Measurements from ENCODE around the gene PGAM2.
"Not testable (repeated sequence)": the region's sequence is repeated elsewhere in the genome, so short reads cannot be mapped to it uniquely, and the experiment has no call there.

PGAM2 gene

DNA sequence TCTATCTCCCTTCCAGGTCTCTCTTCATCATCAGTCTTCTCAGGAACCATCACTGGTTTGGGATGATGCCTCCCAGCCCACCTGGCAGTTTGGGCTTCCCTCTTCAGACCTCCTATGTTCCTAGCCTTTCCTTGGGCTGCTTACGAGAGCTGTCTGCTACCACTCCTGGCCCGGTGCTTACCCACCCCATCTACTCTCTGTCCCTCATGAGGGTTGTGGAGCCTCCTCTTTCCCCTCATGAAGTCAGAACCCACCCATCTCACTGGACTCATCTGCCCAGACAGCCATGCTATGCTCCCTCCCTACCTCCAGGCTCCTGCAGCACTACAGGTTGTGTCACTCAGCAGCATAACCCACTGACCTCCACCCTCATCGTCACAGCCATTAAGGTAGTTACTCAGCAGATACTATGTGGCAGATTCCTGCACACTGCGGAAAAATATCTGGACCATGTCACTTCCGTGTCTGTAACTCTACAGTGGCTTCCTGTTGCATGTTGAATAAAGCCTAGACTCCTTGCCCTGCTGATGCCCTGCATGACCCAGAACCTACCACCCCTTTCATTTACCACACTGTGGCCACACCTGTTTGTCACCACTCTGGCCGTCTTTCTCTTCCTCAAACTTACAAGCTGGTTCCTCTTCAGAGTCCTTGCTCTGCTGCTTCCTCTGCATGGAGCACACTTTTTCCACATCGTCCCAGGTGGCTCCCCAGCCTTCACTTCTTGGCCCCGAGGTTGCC is 18.9 kb downstream of the PGAM2 start:
- FAIRE-seq: no peak

DNA sequence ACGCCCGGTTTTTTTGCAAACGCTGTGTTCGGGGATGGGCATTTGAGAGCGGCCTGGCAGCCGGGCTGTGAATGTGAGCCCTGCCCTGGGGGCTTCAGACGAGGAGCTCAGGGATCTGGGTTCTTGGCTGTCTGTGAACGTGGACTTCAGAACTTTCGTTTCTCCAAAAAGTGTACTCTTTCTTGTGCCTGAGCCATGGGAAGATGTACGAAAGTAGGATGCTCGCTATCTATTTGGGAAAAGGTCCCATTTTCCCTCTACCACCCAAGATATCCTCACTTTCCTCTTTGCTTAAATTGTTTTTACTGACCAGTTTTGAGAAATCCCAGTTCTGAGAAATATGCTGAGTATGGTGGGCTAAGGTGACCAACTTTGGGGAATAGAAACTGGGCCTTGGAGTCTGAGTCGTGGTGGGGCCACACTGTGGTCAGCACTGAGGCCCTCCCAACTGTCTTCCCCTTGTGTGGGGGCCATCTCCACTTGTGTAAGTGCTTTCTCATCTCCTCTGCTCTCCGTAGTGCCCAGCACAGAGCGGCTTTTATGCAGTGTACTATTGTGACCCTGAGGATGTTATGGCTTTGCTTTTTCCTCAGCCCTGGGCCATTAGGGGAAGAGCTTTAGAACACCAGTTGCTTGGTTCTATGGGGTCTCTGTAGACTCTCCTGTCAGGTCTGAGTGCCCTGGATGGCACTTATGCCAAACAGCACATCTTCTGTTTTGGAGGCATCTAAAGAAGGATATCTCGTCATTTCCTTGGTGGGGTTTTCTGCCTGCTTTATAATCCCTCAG is 19.9 kb downstream of the PGAM2 start:
- FAIRE-seq: no peak

DNA sequence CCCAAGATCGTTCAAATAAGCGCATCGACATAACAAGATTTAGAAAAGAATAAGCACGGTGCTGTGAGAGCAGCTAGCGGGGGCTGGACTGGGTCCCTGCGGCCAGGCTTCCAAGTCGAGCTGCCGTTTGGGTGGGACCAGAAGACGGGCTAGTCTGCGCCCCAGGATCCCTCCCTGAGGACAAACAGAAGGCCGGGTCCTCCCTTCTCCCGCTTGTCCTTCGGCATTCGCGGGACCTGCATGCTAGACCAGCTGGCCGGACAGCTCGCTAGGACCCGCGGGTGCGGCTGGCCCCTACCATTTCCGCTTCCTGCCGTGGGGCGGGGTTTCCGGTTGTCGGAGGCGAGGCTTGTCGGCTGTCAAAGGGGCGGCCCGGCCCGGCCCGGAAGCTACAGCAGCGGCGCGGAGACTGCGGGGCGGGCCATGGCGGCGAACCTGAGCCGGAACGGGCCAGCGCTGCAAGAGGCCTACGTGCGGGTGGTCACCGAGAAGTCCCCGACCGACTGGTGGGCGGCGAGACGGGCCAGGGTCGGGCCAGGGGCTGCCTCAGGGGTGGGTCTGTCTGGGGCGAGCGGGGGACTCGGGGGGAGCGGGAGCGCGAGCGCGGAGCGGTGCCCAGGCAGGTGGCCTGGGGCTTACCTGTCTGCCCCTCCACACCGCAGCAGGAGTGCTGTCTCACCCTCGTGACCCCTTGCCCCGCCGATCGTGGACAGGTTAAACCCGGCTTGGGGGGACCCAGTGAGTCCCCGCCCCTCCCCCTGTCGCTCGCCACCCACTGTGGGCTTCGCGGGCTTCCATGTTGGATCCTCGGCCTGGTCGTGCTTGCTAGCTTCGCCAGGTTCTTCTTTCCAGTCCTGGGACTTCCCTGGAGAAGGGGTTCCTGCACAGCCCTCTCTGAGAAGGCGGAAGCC is 20.8 kb downstream of the PGAM2 start, which contains the start of gene DBNL:
TSS of gene DBNL (plus strand) at position 388 of the 911 bp plus-strand sequence. CDS start at position 424, 36 bp downstream.
- no peak for FAIRE-seq

DNA sequence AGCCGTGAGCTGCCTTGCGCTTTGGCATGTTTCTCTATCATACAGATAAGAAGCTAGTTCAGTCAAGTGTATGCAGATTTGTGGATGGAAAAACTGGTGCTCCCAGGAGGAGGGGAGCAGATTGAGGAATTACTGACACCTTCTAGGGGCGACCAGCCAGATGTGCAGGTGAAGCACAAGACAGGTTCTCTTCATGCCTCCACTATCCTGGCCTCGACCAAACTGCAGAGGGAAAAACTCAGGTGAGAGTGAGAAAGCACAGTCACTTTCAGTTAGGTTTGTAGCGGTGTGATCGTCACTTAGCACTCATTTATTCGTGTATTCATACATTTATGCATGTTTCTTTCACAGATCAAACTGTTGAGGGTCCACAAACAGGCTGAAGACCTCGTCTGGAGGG is 21.5 kb downstream of the PGAM2 start:
- no peak for FAIRE-seq

DNA sequence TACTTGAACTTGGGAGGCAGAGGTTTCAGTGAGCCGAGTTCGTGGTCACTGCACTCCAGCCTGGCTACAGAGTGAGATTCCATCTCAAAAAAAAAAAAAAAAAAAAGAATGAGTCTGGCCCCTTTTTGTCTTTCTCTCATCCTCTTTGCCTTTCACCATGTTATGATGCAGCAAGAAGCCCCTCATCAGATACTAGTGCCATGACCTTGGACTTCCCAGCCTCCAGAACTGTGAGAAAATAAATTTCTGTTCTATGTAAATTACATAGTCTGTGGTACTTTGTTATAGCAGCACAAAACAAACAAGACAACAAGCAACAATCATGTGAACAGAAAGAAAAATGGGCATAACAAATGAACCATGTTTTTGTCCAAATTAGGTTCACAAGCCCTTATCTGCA is 23.1 kb downstream of the PGAM2 start:
- FAIRE-seq: no peak

DNA sequence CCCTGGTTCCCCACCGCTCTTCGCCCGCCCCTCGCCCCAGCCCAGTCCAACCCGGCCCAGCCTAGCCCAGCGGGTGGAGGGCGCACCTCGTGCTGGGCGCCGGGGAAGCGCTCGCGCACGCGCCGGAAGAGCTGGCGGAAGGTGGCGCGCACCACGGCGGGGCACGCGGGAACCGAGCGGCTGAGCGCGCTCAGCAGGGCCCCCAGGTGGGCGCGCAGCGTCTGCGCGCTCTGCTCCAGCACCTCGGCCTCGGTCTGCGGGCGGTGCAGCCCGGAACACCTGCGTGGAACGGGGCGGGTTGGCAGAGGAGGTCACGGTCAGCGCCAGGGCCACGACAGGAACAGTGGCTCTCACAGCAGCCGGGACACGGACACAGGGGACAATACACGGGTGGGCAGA is 24.9 kb downstream of the PGAM2 start:
- not testable (repeated sequence) for FAIRE-seq

DNA sequence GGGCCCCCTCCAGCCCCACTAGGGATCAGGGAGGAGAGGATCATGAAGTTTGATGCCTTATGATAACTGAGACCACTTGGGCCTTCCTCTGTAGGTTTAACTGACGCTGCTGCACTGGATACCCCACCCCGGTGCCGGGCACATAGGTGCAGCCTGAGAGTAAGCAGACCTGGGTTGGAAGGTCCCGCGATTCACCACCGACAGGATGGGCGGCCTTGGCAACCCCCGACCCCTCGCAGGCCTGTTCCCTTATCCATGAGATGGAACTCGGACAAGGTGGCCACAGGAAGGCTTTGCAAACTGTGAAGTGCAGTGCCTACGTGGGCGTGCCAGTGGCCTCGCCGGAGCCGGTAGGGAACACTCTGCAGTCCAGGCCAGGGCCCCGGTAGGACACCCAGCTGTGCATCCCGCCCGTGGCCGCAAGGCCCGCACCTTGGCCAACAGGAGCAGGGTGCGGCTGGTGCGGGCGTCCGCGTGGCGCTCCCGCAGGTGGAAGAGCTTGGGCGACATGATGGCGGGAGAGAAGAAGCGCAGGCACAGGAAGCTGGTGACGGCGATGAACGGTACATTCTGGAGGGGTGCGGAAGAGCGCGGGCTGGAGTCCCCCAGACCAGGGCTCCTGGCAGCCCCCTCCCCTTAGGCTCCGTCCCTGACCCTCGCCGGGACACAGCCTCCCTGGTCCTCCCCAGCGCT is 25.4 kb downstream of the PGAM2 start:
- FAIRE-seq: not testable (repeated sequence)

DNA sequence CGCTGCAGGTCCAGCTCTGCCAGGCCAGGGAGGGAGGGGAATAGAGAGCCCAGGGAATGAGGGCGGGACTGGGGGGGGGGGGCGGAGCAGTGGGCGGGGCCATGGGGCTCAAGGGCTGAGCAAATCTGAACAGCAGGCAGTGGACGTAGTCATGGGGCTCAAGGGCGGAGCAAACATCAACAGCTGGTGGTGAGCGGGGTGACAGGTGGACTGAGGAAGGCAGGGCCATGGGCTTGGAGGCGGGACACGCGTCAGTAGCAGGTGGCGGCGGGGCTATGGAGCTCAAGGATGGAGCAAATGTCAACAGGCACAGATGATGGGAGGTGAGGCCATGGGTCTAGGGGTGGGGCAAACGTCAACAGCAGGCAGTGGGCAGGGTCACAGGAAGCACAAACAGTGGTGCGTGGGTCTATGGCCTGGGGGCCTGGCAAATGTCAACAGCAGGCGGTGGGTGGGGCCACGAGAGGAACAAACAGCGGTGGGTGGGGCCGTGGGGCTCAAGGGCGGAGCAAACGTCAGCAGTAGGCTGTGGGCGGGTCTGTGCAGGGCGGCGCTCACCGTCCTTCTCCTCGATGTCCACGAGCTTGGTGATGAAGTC is 26.3 kb downstream of the PGAM2 start:
- not testable (repeated sequence) for FAIRE-seq

DNA sequence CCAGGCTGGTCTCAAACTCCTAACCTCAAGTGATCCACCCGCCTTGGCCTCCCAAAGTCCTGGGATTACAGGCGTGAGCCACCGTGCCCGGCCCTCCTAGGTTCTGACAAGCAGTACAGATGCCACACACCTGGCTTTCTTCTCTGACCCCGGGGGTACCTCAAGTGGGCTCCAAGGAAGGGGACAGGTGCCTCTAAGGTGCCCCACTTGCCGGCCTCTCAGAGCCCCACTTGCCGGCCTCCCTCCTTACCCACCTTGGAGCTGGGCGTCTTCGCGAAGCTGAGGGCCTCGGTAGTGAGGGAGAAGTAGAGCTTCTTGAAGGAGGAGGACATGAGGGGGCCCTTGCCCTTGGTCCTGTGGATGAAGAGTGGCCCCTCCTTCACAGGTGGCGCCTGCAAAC is 26.8 kb downstream of the PGAM2 start:
- not testable (repeated sequence) for FAIRE-seq

DNA sequence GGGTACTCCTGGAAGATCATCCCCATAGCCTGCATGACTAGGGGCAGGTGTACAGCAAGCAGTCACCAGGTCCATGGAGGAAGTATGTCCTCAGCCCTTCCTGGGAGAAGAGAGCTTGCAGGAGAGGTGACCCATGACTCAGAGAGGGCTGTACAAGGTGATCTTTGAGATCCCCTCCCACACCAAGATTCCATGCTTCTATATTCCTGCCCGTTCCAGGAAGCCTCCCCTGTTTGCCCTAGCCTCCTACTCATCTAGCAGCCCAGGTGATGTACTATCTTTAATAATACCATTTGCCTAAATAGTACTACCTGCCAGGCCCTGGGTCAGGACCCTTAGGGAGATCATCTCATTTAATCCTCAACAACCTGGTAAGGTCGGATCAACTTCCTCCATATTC is 27.4 kb downstream of the PGAM2 start:
- FAIRE-seq: not testable (repeated sequence)

DNA sequence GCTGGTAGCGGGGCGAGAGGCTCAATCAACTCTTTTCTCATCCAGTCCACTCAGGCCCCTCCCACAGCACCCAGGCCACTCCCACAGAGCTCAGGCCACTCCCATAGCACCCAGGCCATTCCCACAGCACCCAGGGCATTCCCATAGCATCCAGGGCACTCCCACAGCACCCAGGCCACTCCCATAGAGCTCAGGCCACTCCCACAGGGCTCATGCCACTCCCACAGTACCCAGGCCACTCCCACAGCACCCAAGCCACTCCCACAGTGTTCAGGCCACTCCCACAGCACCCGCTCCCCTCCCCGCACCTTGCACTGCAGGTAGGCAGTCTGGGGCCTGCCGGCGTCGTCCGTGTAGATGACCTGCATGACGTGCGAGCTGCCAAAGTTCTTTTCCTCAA is 29.0 kb downstream of the PGAM2 start:
- not testable (repeated sequence) for FAIRE-seq

DNA sequence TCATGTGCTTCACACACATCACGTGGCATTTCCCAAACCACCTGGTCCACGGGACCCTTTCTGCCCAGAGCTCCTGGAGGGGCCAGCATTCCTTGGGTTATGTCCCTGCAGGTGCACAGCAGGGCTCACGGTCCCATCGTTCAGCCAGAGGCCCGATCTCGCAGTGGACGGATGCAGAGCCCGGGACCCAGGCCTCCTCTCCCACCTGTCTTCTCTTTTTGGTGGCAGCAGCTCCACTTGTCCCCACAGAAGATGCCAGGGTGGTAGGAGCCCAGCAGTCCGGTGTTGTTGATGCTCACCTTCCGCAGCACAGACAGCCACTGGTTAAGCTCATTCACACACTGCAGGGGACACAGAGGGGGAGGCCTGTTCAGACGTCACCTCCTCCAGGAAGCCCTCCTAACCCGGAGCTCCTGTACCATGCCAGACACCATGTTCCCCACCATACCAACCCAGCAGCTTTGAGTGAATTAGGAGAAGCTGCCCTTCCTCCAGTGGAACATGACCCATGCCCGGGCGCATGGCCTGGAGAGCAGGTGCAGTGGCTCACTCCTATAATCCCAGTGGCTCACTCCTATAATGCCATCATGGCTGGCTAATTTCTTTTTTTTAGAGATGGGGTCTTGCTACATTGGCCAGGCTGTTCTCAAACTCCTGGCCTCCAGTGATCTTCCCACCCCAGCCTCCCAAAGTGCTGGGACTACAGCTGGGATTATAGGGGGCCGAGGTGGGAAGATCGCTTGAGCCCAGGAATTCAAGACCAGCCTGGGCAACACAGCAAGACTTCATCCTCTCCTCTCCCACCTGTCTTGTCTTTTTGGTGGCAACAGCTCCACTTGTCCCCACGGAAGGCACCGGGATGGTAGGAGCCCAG is 31.2 kb downstream of the PGAM2 start:
- not testable (repeated sequence) for FAIRE-seq

DNA sequence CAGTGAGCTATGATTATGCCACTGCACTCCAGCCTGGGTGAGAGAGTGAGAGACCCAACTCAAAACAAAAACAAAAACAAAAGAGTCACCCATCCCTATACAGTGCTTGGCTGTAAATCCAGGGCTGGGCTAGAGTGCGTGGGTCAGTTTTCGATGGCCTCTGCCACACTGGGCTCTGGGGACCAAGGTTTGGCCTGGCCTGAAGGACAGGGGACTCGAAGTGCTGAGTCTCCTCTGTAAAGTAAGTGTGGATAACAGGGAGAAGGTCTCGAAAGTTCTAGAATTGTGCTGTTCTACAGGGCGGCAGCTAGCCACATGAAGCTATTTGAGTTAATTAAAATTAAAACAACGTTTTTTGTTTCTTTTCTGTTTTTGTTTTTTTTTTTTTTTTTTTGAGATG is 33.3 kb downstream of the PGAM2 start:
- FAIRE-seq: not testable (repeated sequence)

DNA sequence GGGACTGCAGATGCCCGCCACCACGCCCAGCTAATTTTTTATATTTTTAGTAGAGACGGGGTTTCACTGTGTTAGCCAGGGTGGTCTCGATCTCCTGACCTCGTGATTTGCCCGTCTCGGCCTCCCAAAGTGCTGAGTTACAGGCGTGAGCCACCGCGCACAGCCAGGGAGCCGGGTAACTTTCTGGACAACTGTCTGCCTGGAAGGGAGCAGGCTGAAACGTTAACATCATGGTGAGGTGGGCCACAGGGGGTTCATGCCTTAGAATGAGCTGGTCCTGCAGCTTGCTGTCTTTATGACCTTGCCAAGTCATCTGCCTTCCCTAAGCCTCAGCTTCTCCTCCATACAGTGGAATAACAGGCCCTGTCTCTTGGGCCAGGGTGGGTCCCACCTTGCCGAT is 34.0 kb downstream of the PGAM2 start:
- not testable (repeated sequence) for FAIRE-seq

DNA sequence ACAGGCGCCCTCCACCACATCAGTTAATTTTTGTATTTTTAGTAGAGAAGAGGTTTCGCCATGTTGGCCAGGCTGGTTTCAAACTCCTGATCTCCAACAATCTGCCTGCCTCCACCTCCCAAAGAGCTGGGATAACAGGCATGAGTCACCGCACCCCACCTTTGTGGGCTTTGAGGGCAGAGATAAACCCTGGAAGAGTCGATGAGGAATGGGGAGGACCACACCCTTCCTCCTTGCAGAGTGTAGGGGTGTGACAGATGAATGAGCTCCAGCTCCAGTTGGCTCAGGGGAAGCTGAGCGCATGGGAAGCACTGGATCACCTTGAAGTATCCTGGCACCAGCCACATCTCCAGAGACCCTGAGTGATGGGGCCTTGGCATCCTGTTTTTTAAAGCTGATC is 35.3 kb downstream of the PGAM2 start:
- not testable (repeated sequence) for FAIRE-seq

DNA sequence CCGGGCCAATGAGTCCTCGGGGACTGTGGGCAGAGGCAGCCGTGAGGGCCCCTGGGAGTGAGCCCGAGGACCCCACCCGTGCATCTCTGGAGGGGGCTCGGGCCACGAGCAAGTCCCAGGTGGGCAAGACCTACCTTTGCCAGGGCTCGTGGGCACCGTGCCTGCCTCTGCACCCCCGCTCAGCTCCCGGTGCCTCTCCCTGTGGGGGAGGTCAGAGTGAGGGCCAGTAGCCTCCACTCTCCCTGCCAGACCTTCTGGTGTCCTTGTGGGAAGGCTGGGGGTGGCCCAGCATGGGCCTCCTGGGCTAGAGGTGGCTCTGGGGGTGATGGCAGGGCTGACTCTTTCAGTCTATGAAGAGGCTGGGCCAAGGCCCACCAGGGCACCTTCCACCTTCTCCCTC is 35.9 kb downstream of the PGAM2 start:
- not testable (repeated sequence) for FAIRE-seq

DNA sequence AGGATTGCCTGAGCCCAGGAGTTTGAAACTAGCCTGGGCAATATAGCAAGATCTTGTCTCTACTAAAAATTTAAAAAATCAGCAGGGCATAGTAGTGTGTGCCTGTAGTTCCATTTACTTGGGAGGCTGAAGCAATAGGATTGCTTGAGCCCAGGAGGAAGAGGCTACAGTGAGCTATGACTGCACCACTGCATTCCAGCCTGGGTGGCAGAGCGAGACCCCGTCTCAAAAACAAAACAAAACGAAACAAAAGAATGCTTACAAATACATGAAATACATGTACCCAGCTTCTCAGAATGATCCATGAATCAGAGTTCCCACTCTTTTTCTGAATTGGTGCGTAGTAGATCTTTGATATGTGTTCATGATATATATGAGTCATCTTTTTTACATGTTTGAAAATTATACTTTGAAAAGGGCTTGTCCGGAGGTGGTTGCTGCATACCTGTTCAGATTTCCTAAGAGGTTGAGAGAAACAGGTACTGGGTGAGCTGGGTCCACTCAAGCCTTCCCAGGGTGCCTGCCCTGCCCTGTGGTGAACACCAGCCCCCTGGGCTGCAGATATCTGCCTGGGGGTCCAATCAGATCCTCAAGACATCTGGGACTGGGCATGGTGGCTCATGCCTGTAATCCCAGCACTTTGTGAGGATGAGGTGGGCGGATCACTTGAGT is 42.4 kb downstream of the PGAM2 start:
- not testable (repeated sequence) for FAIRE-seq

DNA sequence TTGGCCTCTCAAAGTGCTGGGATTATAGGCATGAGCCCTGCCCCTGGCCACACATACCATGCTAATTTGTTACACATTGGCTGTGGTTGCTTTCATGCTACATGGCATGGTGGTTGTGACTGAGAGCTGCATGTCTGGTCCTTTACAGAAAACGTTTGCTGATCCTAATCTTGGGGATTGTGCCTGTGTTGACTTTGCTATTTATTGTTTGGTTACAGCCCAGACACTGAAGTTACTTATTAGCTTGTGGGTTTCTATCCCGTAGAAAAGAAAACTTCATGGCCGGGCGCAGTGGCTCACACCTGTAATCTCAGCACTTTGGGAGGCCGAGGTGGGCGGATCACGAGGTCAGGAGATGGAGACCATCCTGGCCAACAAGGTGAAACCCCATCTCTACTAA is 43.3 kb downstream of the PGAM2 start:
- FAIRE-seq: not testable (repeated sequence)

DNA sequence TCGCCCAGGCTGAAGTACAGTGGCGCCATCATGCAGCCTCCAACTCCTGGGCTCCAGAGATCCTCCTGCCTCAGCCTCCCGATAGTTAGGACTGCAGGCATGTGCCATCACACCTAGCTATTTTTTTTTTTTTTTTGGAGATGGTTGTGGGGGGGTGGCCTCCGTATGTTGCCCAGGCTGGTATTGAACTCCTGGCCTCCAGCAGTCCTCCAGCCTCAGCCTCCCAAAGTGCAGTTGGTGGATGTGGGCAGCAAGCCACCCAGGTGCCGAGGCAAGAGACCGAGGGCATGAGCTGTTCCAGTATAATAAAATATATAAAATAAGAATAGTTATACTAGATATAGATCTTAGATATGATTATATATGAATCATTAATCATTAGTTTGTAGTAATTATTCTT is 45.5 kb downstream of the PGAM2 start:
- FAIRE-seq: not testable (repeated sequence)
